ENCODE data around the gene LTBP3. TPM values are rescaled to one million over a fixed set of nuclear protein-coding genes. Genes with fewer than 3 reads are reported as not detected.
A peak's percentile ranks its signal among the peaks of the same experiment; 100 is the strongest.
"Not testable (repeated sequence)": the region's sequence is repeated elsewhere in the genome, so short reads cannot be mapped to it uniquely, and the experiment has no call there.

The LTBP3 gene
- total and polyA plus RNA-seq, 2 donors from 2014 or later = 61.6 to 165 TPM

DNA sequence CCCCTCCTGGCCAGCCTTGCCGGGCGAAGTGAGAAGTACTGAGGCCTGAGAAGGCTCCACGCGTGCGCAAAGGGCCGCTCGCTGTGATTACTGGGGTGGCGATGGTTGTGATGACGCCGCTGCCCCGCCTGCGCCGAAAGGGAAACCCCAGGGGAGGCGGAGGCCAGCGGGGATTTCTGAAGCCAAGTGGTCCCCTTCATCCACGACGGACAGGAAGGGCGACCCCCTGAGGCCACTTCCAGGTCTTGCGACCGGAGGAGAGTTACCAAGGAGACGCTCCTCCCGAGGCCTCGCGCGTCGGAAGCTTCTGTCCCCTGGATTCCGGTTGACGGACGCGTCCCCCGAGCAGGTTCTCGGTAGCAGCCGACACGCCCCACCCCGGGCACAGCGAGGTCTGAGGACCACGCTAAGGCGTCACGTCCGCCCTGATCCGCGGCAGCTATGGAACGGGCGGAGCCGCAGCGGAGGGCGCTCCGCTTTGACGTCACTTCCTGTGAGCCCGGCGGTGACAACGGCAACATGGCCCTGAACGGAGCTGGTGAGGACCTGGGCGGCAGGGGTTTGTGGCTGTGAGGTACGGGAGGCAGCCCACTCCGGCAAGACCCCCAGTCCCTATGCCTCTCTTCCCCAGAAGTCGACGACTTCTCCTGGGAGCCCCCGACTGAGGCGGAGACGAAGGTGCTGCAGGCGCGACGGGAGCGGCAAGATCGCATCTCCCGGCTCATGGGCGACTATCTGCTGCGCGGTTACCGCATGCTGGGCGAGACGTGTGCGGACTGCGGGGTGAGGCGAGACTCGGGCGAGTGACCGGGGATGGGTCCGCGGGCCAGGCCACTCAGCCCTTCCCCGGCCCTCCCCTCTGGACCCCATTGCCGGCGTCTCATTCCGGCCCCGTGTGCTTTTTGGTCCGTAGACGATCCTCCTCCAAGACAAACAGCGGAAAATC is 12.1 kb upstream of the LTBP3 start, which contains the start of gene ZNRD2:
TSS of gene ZNRD2 (plus strand) at position 505 of the 946 bp plus-strand sequence. CDS start at position 520, 15 bp downstream.
- no peaks in the 10 kb centered on the region for H3K27me3 ChIP-seq (ENCODE audit: control insufficient read depth, insufficient read depth, low read length)
- FAIRE-seq (peak; percentile 3), DNase-seq (peak; percentile 98 to 100 (median 99))
- H3K27ac ChIP-seq (ENCODE audit: low read depth in 2 of 2, low read length in 2 of 2) = peak within 1 kb of the TSS; percentile 90 to 97
- peaks cover 0 to 2% (median 2%) of the 10 kb centered on the region in 3 donors for H3K36me3 ChIP-seq (ENCODE audit: control insufficient read depth in 2 of 3, insufficient read depth in 3 of 3, low read length in 3 of 3)
- peak within 1 kb of the TSS; percentile 89 to 92 (median 90) for H3K4me3 ChIP-seq (ENCODE audit: low read length in 3 of 3)
- TF ChIP-seq, protein P1, sequence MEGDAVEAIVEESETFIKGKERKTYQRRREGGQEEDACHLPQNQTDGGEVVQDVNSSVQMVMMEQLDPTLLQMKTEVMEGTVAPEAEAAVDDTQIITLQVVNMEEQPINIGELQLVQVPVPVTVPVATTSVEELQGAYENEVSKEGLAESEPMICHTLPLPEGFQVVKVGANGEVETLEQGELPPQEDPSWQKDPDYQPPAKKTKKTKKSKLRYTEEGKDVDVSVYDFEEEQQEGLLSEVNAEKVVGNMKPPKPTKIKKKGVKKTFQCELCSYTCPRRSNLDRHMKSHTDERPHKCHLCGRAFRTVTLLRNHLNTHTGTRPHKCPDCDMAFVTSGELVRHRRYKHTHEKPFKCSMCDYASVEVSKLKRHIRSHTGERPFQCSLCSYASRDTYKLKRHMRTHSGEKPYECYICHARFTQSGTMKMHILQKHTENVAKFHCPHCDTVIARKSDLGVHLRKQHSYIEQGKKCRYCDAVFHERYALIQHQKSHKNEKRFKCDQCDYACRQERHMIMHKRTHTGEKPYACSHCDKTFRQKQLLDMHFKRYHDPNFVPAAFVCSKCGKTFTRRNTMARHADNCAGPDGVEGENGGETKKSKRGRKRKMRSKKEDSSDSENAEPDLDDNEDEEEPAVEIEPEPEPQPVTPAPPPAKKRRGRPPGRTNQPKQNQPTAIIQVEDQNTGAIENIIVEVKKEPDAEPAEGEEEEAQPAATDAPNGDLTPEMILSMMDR (IDR thresholded peaks at IDR 0.05; ENCODE audit: borderline replicate concordance, extremely low read depth, insufficient read depth) = no peak
- H3K9me3 ChIP-seq (ENCODE audit: control insufficient read depth in 2 of 3, insufficient read depth in 1 of 3, low read length in 3 of 3) = no peaks in the 10 kb centered on the region
- intact Hi-C loops (cut with DNase I) = no loop called here
- H3K9ac ChIP-seq (ENCODE audit: low read length in 3 of 3) = peak within 1 kb of the TSS; percentile 84 to 96 (median 94)
- H3K4me1 ChIP-seq (ENCODE audit: control insufficient read depth in 2 of 3, insufficient read depth in 2 of 3, low read depth in 1 of 3, low read length in 3 of 3) = peaks cover 3 to 39% (median 32%) of the 10 kb centered on the region in 3 donors

DNA sequence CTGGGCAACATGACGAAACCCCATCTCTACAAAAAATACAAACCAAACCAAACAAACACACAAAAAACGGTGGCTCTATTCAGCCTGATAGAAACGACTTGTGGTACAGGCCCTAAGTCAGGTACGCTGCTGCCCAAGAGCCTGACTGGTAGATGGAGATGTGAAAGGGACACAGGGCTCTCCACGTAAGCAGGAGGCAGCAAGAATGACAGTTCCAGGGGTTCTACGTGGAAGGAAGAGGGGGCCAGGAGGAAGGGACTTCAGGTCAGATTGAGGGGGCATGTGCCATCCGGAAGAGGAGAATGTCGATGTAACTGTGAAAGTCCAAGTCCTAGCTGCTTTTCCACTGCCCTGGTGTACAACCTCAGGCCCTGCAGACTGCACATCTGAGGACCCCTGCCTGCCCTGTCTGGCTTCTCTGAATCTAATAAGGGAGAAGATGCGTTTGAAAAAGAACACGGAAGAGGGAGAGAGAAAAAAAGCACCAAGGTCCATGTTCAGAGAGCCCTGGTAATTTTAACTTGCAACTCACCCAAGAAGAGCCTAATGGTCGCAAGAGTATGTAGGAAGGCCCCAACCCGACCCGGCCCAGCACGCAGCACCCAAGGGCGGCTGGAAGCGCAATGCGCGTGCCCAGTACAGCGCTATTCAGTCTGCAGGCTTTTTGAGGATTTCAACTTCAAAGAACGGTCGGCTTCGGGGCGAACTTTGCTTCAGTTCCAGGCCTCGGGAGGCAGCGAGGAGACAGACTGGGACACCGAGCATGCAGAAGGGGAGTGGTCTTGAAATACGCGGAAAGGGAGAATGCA is 11.2 kb upstream of the LTBP3 start:
- Histone ChIP-seq H3K9ac (ENCODE audit: low read length in 3 of 3) (peak overlapping the region; percentile 73 to 94 (median 81)), H3K27ac (ENCODE audit: low read depth in 2 of 2, low read length in 2 of 2) (peak overlapping the region; percentile 90 to 97), H3K36me3 (ENCODE audit: control insufficient read depth in 2 of 3, insufficient read depth in 3 of 3, low read length in 3 of 3) (peaks cover 0 to 2% (median 2%) of the 10 kb centered on the region in 3 donors), H3K27me3 (ENCODE audit: control insufficient read depth, insufficient read depth, low read length) (no peaks in the 10 kb centered on the region), H3K4me1 (ENCODE audit: control insufficient read depth in 2 of 3, insufficient read depth in 2 of 3, low read depth in 1 of 3, low read length in 3 of 3) (peaks cover 3 to 33% (median 26%) of the 10 kb centered on the region in 3 donors), H3K4me3 (ENCODE audit: low read length in 3 of 3) (peak overlapping the region; percentile 89 to 92 (median 90)), H3K9me3 (ENCODE audit: control insufficient read depth in 2 of 3, insufficient read depth in 1 of 3, low read length in 3 of 3) (no peaks in the 10 kb centered on the region)
- DNase-seq = no peak
- FAIRE-seq = no peak
- intact Hi-C loops (cut with DNase I) = no loop called here
- TF ChIP-seq, protein P1 (IDR thresholded peaks at IDR 0.05; ENCODE audit: borderline replicate concordance, extremely low read depth, insufficient read depth) = no peak

- Histone ChIP-seq H3K27ac (ENCODE audit: low read depth in 2 of 2, low read length in 2 of 2) (no peak overlapping the region), H3K4me3 (ENCODE audit: low read length in 3 of 3) (no peak overlapping the region), H3K4me1 (ENCODE audit: control insufficient read depth in 2 of 3, insufficient read depth in 2 of 3, low read depth in 1 of 3, low read length in 3 of 3) (peaks cover 3 to 18% (median 18%) of the 10 kb centered on the region in 3 donors), H3K36me3 (ENCODE audit: control insufficient read depth in 2 of 3, insufficient read depth in 3 of 3, low read length in 3 of 3) (peaks cover 0 to 2% (median 2%) of the 10 kb centered on the region in 3 donors), H3K27me3 (ENCODE audit: control insufficient read depth, insufficient read depth, low read length) (no peaks in the 10 kb centered on the region), H3K9me3 (ENCODE audit: control insufficient read depth in 2 of 3, insufficient read depth in 1 of 3, low read length in 3 of 3) (no peaks in the 10 kb centered on the region), H3K9ac (ENCODE audit: low read length in 3 of 3) (no peak overlapping the region)
- intact Hi-C loops (cut with DNase I) = no loop called here
- DNase-seq = peak in 2 of 5 donors; percentile 27 to 52
- TF ChIP-seq, protein P1 (IDR thresholded peaks at IDR 0.05; ENCODE audit: borderline replicate concordance, extremely low read depth, insufficient read depth) = no peak
- FAIRE-seq = no peak
These were observed 7.7 kb upstream of the LTBP3 start for GRCh38 chr11:65565624-65566453.

DNA sequence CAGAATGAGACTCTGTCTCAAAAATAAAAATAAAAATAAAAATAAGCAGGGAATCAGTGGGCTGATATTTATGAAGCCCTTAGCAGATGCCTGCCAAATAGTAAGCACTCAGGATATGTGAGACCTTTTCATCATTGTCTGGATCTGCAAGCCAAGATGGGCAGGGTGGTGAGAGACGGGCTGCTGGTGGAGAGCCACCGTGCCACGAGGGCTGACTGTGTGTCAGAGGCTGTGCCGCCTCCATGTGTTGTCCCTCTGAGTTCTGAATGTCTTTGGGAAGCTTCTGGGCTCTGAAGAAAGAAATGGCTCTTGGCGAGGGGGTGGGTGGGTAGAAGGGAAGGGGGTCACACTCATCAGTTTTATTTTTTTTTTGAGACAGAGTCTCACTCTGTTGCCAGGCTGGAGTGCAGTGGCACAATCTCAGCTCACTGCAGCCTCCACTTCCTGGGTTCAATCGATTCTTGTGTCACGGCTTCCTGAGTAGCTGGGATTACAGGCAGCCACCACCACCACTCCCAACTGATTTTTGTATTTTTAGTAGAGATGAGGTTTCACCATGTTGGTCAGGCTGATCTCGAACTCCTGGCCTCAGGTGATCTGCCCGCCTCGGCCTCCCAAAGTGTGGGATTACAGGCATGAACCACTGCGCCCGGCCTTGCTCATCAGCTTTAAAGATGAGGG is 6.9 kb upstream of the LTBP3 start:
- H3K27ac ChIP-seq (ENCODE audit: low read depth in 2 of 2, low read length in 2 of 2); H3K9ac ChIP-seq (ENCODE audit: low read length in 3 of 3); DNase-seq; H3K9me3 ChIP-seq (ENCODE audit: control insufficient read depth in 2 of 3, insufficient read depth in 1 of 3, low read length in 3 of 3); H3K4me3 ChIP-seq (ENCODE audit: low read length in 3 of 3); H3K36me3 ChIP-seq (ENCODE audit: control insufficient read depth in 2 of 3, insufficient read depth in 3 of 3, low read length in 3 of 3); FAIRE-seq; H3K27me3 ChIP-seq (ENCODE audit: control insufficient read depth, insufficient read depth, low read length); intact Hi-C loops (cut with DNase I): not testable (repeated sequence)
- peaks cover 3 to 22% (median 17%) of the 10 kb centered on the region in 3 donors for H3K4me1 ChIP-seq (ENCODE audit: control insufficient read depth in 2 of 3, insufficient read depth in 2 of 3, low read depth in 1 of 3, low read length in 3 of 3)

All from kidney (tissue), 14 donors.